ENCODE results near the gene NSDHL. TPM values are rescaled to one million over a fixed set of nuclear protein-coding genes. Genes with fewer than 3 reads are reported as not detected.
"Not testable (repeated sequence)": the region's sequence is repeated elsewhere in the genome, so short reads cannot be mapped to it uniquely, and the experiment has no call there.

The NSDHL gene
- total and polyA plus RNA-seq, 3 donors from 2014 or later = 14.6 to 20.0 (median 17.9) TPM

- Histone ChIP-seq H3K4me3 (no peak overlapping the region), H3K4me1 (no peaks in the 10 kb centered on the region), H3K9me3 (no peaks in the 10 kb centered on the region), H3K27ac (no peak overlapping the region), H3K36me3 (ENCODE audit: low read depth, missing control alignments) (no peaks in the 10 kb centered on the region), H3K27me3 (no peaks in the 10 kb centered on the region)
- peak; percentile 16 for DNase-seq
- TF ChIP-seq POLR2A (IDR thresholded peaks at IDR 0.05) = no peak
- TF ChIP-seq, protein P1, sequence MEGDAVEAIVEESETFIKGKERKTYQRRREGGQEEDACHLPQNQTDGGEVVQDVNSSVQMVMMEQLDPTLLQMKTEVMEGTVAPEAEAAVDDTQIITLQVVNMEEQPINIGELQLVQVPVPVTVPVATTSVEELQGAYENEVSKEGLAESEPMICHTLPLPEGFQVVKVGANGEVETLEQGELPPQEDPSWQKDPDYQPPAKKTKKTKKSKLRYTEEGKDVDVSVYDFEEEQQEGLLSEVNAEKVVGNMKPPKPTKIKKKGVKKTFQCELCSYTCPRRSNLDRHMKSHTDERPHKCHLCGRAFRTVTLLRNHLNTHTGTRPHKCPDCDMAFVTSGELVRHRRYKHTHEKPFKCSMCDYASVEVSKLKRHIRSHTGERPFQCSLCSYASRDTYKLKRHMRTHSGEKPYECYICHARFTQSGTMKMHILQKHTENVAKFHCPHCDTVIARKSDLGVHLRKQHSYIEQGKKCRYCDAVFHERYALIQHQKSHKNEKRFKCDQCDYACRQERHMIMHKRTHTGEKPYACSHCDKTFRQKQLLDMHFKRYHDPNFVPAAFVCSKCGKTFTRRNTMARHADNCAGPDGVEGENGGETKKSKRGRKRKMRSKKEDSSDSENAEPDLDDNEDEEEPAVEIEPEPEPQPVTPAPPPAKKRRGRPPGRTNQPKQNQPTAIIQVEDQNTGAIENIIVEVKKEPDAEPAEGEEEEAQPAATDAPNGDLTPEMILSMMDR (IDR thresholded peaks at IDR 0.05) = no peak
- intact Hi-C loops (cut with DNase I; ENCODE audit: low total_unique reads) = no loop called here
- WGBS, 2 donors = 67% methylated on average over 7 of the region's 8 CpGs; no CpG with 5 or more reads in 1 of the 2 donors
Measured at GRCh38 chrX:152905081-152905420, 74.2 kb downstream of the NSDHL start.

DNA sequence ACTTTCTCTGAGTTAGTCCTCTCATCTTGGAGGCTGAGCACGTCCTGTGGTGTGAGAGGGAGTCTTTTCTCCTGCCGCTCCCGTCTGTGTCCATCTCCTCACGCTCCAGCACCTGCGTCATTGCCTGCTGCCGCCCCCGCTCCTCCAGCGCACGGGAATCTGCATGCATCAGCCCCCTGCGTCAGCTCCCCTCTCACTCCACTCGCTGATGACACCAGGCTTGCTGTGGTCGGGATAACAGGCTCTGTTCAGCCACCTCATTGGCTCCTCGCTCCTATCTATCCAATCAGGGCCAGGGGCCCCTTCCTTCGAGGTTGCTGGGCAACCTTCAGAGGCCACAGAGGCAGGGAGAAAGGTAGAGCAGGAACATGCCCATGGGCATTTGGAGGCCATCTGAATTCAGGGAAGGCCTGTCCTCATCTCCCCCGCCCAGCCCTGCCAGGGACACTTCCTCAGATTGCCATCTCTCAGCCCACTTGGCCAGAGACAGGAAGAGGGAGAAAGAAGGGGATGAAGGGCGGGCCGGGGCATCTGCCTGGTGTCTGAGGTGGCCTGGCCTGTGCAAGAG is 76.3 kb downstream of the NSDHL start:
- Histone ChIP-seq H3K4me3 (no peak overlapping the region), H3K36me3 (ENCODE audit: low read depth, missing control alignments) (no peaks in the 10 kb centered on the region), H3K9me3 (no peaks in the 10 kb centered on the region), H3K27ac (no peak overlapping the region), H3K27me3 (no peaks in the 10 kb centered on the region), H3K4me1 (no peaks in the 10 kb centered on the region)
- WGBS, 2 donors = 73 to 74% methylated on average over 3 to 5 of the region's 17 CpGs
- intact Hi-C loops (cut with DNase I; ENCODE audit: low total_unique reads) = no loop called here
- TF ChIP-seq POLR2A (IDR thresholded peaks at IDR 0.05) = no peak
- TF ChIP-seq, protein P1 (IDR thresholded peaks at IDR 0.05) = no peak
- DNase-seq = no peak

- no peak for DNase-seq
- intact Hi-C loops (cut with DNase I; ENCODE audit: low total_unique reads) = no loop called here
- H3K36me3 ChIP-seq (ENCODE audit: low read depth, missing control alignments) = no peaks in the 10 kb centered on the region
- TF ChIP-seq, protein P1 (IDR thresholded peaks at IDR 0.05) = no peak
- TF ChIP-seq POLR2A (IDR thresholded peaks at IDR 0.05) = no peak
- WGBS, 2 donors = 84% methylated on average over 6 of the region's 14 CpGs; no CpG with 5 or more reads in 1 of the 2 donors
- no peaks in the 10 kb centered on the region for H3K4me1 ChIP-seq
- H3K9me3 ChIP-seq = no peaks in the 10 kb centered on the region
- no peak overlapping the region for H3K4me3 ChIP-seq
- H3K27ac ChIP-seq = no peak overlapping the region
- H3K27me3 ChIP-seq = no peaks in the 10 kb centered on the region
Measured at GRCh38 chrX:152908486-152908885, 77.6 kb downstream of the NSDHL start.

- H3K4me3 ChIP-seq; H3K27me3 ChIP-seq; H3K4me1 ChIP-seq; H3K9me3 ChIP-seq; DNase-seq; H3K36me3 ChIP-seq (ENCODE audit: low read depth, missing control alignments); H3K27ac ChIP-seq; intact Hi-C loops (cut with DNase I; ENCODE audit: low total_unique reads): not testable (repeated sequence)
- 80 to 98% methylated on average over 7 of the region's 7 CpGs for WGBS, 2 donors
Measured at GRCh38 chrX:152910018-152910417, 79.2 kb downstream of the NSDHL start.

- Histone ChIP-seq H3K4me1 (no peaks in the 10 kb centered on the region), H3K36me3 (ENCODE audit: low read depth, missing control alignments) (no peaks in the 10 kb centered on the region), H3K27ac (no peak overlapping the region), H3K4me3 (no peak overlapping the region), H3K9me3 (no peaks in the 10 kb centered on the region), H3K27me3 (no peaks in the 10 kb centered on the region)
- intact Hi-C loops (cut with DNase I; ENCODE audit: low total_unique reads) = no loop called here
- DNase-seq = no peak
- 77 to 81% methylated on average over 3 to 4 of the region's 4 CpGs for WGBS, 2 donors
- no peak for TF ChIP-seq POLR2A (IDR thresholded peaks at IDR 0.05)
- TF ChIP-seq, protein P1 (IDR thresholded peaks at IDR 0.05) = no peak
Measured at GRCh38 chrX:152912106-152912505, 81.2 kb downstream of the NSDHL start.

All from testis (tissue), 3 donors.